Activated CD4-positive, alpha-beta T cell treated with anti-CD3 and anti-CD28 coated beads for 36 hours (primary cell): ENCODE data around the gene ACOT13. TPM values are rescaled to one million over a fixed set of nuclear protein-coding genes. Genes with fewer than 3 reads are reported as not detected.
"Not testable (repeated sequence)": the region's sequence is repeated elsewhere in the genome, so short reads cannot be mapped to it uniquely, and the experiment has no call there.

ENCODE experiments used
- ATAC-seq: fragments of 200-7000 bp; cut with Tn5 transposase; one replicate; pipeline ENCODE4 v1.10.0; 2021; ENCODE audit warnings: mild to moderate bottlenecking, moderate library complexity
- CTCF ChIA-PET: fragments of 350-600 bp; sonication (Branson Sonifier 250); formaldehyde crosslinking; loops from one replicate; lab custom pipeline; 2021; ENCODE audit warnings: antibody characterized with exemption; lab: Charles Lee
- POLR2A ChIA-PET: fragments of 350-600 bp; sonication (Branson Sonifier 250); formaldehyde crosslinking; loops from one replicate; lab custom pipeline; 2021; ENCODE audit warnings: antibody characterized with exemption, inconsistent platforms; lab: Charles Lee
- DNase-seq: peaks from one replicate; pipeline ENCODE4 v3.0.0-alpha.2; 2020
- H3K27ac Mint-ChIP-seq: one replicate; pipeline ENCODE4 v1.8.0; 2021; ENCODE audit warnings: mixed read lengths
- H3K27me3 Mint-ChIP-seq: one replicate; pipeline ENCODE4 v1.8.0; 2021; ENCODE audit warnings: mixed read lengths
- H3K36me3 Mint-ChIP-seq: one replicate; pipeline ENCODE4 v1.8.0; 2021; ENCODE audit warnings: low read depth, mixed read lengths
- H3K4me1 Mint-ChIP-seq: one replicate; pipeline ENCODE4 v1.8.0; 2021; ENCODE audit warnings: mixed read lengths
- H3K4me3 Mint-ChIP-seq: one replicate; pipeline ENCODE4 v1.8.0; 2021; ENCODE audit warnings: mild to moderate bottlenecking, moderate library complexity, mixed read lengths
- H3K9me3 Mint-ChIP-seq: one replicate; pipeline ENCODE4 v1.8.0; 2021; ENCODE audit warnings: low read depth, mixed read lengths
- intact Hi-C, 2 experiments: fragments of 100-400 bp; cut with DNase I in 1 of 2; cut with micrococcal nuclease in 1 of 2; formaldehyde crosslinking; loops; one replicate each; pipeline versions ENCODE4 v1.14.2 to v1.15.1; 2022 to 2024; cut with DNase I, micrococcal nuclease
- total RNA-seq, 2 experiments: library from RNA; stranded (reverse); gene quantifications; one replicate each; pipeline ENCODE4 v1.2.3, GENCODE V29; 2021

The ACOT13 gene
- total RNA-seq, 2 experiments from 2014 or later: 37.3 to 47.9 TPM

GRCh38 chr6:24709014-24709711 is 42.3 kb downstream of the ACOT13 start:
- intact Hi-C loops: loop anchor here in 1 of 2 experiments (1.0 kb wide), 1 partner anchor 8 kb away; no protein-coding TSS in a partner anchor

GRCh38 chr6:24710519-24711303 is 43.8 kb downstream of the ACOT13 start:
- intact Hi-C loops: loop anchor here in 1 of 2 experiments (10.0 kb wide), 1 partner anchor 214 kb away; no protein-coding TSS in a partner anchor
- Mint-ChIP-seq H3K4me1 (peaks cover 58% of the 10 kb centered on the region), H3K4me3 (no peak overlapping the region), H3K27me3 (no peaks in the 10 kb centered on the region), H3K9me3 (no peaks in the 10 kb centered on the region), H3K27ac (peak overlapping the region; percentile 86), H3K36me3 (peaks cover 77% of the 10 kb centered on the region)
- ATAC-seq (peak; percentile 61), DNase-seq (no peak)
- ChIA-PET CTCF (interaction anchor here (0.9 to 1.8 kb wide), 3 partner anchors 9 to 130 kb away, joined by 4 to 5 read pairs (median 5); partner anchors contain the start of gene ACOT13), POLR2A (no interaction called here)

More at GRCh38 chr6:24709014-24709711, 42.3 kb downstream of the ACOT13 start:
- ChIA-PET POLR2A (interaction anchor here (0.6 kb wide), 1 partner anchor 9 kb away, joined by 5 read pairs; no protein-coding TSS in a partner anchor), CTCF (interaction anchor here (0.6 to 1.6 kb wide), 5 partner anchors 8 to 1234 kb away, joined by 3 to 5 read pairs (median 3); partner anchors contain the start of genes ACOT13 and TDP2)
- ATAC-seq (no peak), DNase-seq (no peak)
- H3K9me3 Mint-ChIP-seq: no peaks in the 10 kb centered on the region
- H3K27ac Mint-ChIP-seq: peak overlapping the region; percentile 56
- H3K4me1 Mint-ChIP-seq: peaks cover 53% of the 10 kb centered on the region
- peaks cover 75% of the 10 kb centered on the region for H3K36me3 Mint-ChIP-seq
- H3K27me3 Mint-ChIP-seq: no peaks in the 10 kb centered on the region
- no peak overlapping the region for H3K4me3 Mint-ChIP-seq

DNA sequence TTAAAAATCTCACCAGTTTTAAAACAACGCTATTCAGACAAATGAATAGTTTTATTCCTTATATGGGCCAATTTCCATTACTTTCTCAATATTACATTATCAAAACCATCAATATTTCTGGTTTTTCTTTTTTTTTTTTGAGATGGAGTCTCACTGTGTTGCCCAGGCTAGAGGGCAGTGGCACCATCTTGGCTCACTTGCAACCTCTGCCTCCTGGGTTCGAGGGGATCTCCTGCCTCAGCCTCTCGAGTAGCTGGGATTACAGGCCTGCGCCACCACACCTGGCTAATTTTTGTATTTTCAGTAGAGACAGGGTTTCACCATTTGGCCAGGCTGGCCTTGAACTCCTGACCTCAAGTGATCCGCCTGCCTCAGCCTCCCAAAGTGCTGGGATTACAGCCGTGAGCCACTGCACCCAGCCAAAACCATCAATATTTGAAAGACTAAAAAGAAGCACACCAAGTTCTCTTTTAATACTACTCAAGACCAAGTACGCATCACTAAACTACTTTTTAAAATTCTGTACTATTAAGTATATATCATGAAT is 49.8 kb downstream of the ACOT13 start:
- intact Hi-C loops: loop anchor here in 1 of 2 experiments (1.0 to 10.0 kb wide), 3 partner anchors 7 to 301 kb away; no protein-coding TSS in a partner anchor
- peak overlapping the region; percentile 63 for H3K27ac Mint-ChIP-seq
- not testable (repeated sequence) for H3K27me3 Mint-ChIP-seq, DNase-seq, H3K9me3 Mint-ChIP-seq, ATAC-seq
- peak overlapping the region; percentile 99 for H3K4me3 Mint-ChIP-seq
- CTCF ChIA-PET: interaction anchor here (2.0 kb wide), 1 partner anchor 26 kb away, joined by 8 read pairs; no protein-coding TSS in a partner anchor
- POLR2A ChIA-PET: interaction anchor here (0.6 to 0.8 kb wide), 3 partner anchors 12 to 420 kb away, joined by 3 to 5 read pairs (median 3); no protein-coding TSS in a partner anchor
- H3K4me1 Mint-ChIP-seq: peaks cover 61% of the 10 kb centered on the region
- peaks cover 79% of the 10 kb centered on the region for H3K36me3 Mint-ChIP-seq

- H3K27me3 Mint-ChIP-seq: no peaks in the 10 kb centered on the region
- peak overlapping the region; percentile 99 for H3K4me3 Mint-ChIP-seq
- DNase-seq (no peak), ATAC-seq (no peak)
- peaks cover 52% of the 10 kb centered on the region for H3K4me1 Mint-ChIP-seq
- intact Hi-C loops: loop anchor here (1.0 to 10.0 kb wide), 4 partner anchors 18 to 299 kb away; no protein-coding TSS in a partner anchor
- no peaks in the 10 kb centered on the region for H3K9me3 Mint-ChIP-seq
- POLR2A ChIA-PET: interaction anchor here (0.7 to 2.5 kb wide), 8 partner anchors 17 to 519 kb away, joined by 3 to 23 read pairs (median 5); no protein-coding TSS in a partner anchor
- H3K27ac Mint-ChIP-seq: peak overlapping the region; percentile 98
- CTCF ChIA-PET: interaction anchor here (0.6 to 2.1 kb wide), 14 partner anchors 10 to 299 kb away, joined by 3 to 9 read pairs (median 4); partner anchors contain the start of genes ACOT13, GMNN and TDP2
- peaks cover 65% of the 10 kb centered on the region for H3K36me3 Mint-ChIP-seq
Measured at GRCh38 chr6:24718449-24719124, 51.7 kb downstream of the ACOT13 start.

- ATAC-seq (peak; percentile 13), DNase-seq (peak; percentile 80)
- Mint-ChIP-seq H3K27me3 (no peaks in the 10 kb centered on the region), H3K4me3 (peak within 1 kb of the TSS; percentile 99), H3K36me3 (peaks cover 59% of the 10 kb centered on the region), H3K9me3 (no peaks in the 10 kb centered on the region), H3K27ac (peak within 1 kb of the TSS; percentile 98), H3K4me1 (peaks cover 46% of the 10 kb centered on the region)
- CTCF ChIA-PET: interaction anchor here (0.6 to 2.1 kb wide), 11 partner anchors 9 to 299 kb away, joined by 3 to 9 read pairs (median 3); partner anchors contain the start of genes ACOT13, GMNN and TDP2
- intact Hi-C loops: loop anchor here (1.0 to 10.0 kb wide), 4 partner anchors 19 to 298 kb away; no protein-coding TSS in a partner anchor
- POLR2A ChIA-PET: interaction anchor here (0.7 to 2.5 kb wide), 7 partner anchors 18 to 518 kb away, joined by 3 to 23 read pairs (median 7); no protein-coding TSS in a partner anchor
Measured at GRCh38 chr6:24719125-24719971, 52.5 kb downstream of the ACOT13 start, which contains the start of gene C6orf62. TSS of gene C6orf62 (minus strand) at chr6:24719154. CDS start at chr6:24718668, 486 bp downstream.

DNA sequence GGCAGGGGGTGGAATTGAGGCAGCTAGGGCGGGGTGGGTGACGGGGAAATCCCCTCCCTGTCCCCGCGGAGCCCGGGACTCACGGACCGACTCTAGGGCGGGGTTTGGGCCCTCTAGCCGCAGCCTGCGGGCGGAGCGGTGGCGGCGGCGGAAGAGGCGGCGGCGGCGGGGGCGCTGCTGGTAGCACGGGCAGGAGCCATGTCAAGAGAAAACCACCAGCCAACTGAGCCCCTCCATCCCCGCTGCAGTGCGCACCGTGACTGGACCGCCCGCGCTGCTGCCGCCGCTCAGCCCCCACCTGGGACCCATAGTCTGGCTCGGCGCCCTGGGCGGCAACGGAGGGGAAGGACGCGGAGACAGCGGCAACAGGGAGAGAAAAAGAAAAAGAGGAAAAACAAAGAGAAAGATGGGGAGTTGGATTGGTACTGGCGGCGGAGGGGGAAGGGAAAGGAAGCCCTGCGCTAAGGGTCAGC is 53.3 kb downstream of the ACOT13 start:
- Mint-ChIP-seq H3K4me3 (peak overlapping the region; percentile 99), H3K27me3 (no peaks in the 10 kb centered on the region), H3K9me3 (no peaks in the 10 kb centered on the region), H3K27ac (peak overlapping the region; percentile 98), H3K4me1 (peaks cover 39% of the 10 kb centered on the region), H3K36me3 (peaks cover 51% of the 10 kb centered on the region)
- peak; percentile 14 for ATAC-seq
- peak; percentile 86 for DNase-seq
- CTCF ChIA-PET: interaction anchor here (2.1 kb wide), 1 partner anchor 55 kb away, joined by 4 read pairs; the partner anchor contains the start of gene GMNN
- POLR2A ChIA-PET: interaction anchor here (0.8 to 2.5 kb wide), 3 partner anchors 23 to 55 kb away, joined by 5 to 23 read pairs (median 12); no protein-coding TSS in a partner anchor
- intact Hi-C loops: loop anchor here (1.0 to 2.0 kb wide), 4 partner anchors 47 to 418 kb away; no protein-coding TSS in a partner anchor

DNA sequence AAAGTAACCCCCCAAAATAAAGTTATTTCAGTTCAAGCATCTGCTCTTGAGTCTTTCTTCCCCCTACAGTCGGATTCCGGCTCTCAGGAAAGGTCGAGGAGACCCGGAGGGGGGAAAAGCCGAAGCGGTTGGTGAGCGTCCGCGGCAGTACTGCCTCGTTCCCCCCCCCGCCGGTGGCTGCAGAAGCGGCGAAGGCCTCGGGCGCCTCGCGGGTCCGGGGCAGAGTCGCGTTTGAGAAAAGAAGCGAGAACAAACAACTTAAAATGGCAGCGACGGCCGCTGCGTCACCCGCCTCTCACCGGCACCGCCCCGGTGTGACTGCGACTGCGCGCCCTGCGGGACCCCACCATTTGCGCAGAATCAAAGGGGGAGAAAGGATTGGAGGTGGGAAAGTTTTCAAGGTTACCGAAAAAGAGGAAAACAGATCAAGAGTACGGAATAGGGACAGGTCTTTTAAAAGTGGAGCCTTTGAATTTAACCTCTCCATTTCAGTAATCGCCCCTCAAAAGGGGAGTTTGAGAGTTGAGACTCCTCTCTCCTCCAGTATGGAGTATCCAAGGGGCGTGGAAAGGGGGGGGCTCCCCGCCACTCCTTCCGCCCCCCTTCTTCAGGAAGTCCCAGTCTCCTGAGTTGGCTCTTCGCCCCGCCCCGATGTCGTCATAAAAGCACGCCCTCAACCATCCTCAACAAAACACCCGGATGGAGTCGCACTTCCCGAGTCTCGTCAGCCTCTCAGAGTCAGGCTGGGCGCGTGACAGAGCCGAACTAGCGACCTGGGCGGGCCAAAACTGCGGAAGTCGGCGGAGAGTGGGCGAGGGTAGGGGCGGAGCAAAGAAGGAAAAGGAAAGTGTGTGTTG is 54.0 kb downstream of the ACOT13 start:
- Mint-ChIP-seq H3K27me3 (no peaks in the 10 kb centered on the region), H3K27ac (peak overlapping the region; percentile 98), H3K4me3 (peak overlapping the region; percentile 99), H3K4me1 (peaks cover 32% of the 10 kb centered on the region), H3K9me3 (no peaks in the 10 kb centered on the region), H3K36me3 (peaks cover 45% of the 10 kb centered on the region)
- peak; percentile 100 for DNase-seq
- intact Hi-C loops: loop anchor here (1.0 to 2.0 kb wide), 7 partner anchors 22 to 417 kb away; partner anchors contain the start of gene TDP2 (in 2 of the 2)
- peak; percentile 88 for ATAC-seq
- CTCF ChIA-PET: interaction anchor here (1.1 to 1.3 kb wide), 4 partner anchors 22 to 297 kb away, joined by 3 to 6 read pairs (median 3); no protein-coding TSS in a partner anchor
- POLR2A ChIA-PET: interaction anchor here (0.5 to 2.5 kb wide), 5 partner anchors 22 to 167 kb away, joined by 3 to 23 read pairs (median 4); partner anchors contain the start of genes ACOT13 and TDP2

GRCh38 chr6:24721461-24722215 is 54.8 kb downstream of the ACOT13 start:
- POLR2A ChIA-PET: interaction anchor here (0.5 to 1.6 kb wide), 6 partner anchors 21 to 167 kb away, joined by 3 to 7 read pairs (median 3); partner anchors contain the start of genes ACOT13 and TDP2
- peak overlapping the region; percentile 98 for H3K27ac Mint-ChIP-seq

More at GRCh38 chr6:24721461-24722215, 54.8 kb downstream of the ACOT13 start:
- Mint-ChIP-seq H3K27me3 (no peaks in the 10 kb centered on the region), H3K36me3 (peaks cover 37% of the 10 kb centered on the region), H3K9me3 (no peaks in the 10 kb centered on the region), H3K4me3 (peak overlapping the region; percentile 99), H3K4me1 (peaks cover 24% of the 10 kb centered on the region)
- CTCF ChIA-PET: interaction anchor here (0.6 to 1.3 kb wide), 8 partner anchors 22 to 296 kb away, joined by 3 to 6 read pairs (median 3); partner anchors contain the start of genes ACOT13 and TDP2
- DNase-seq: no peak
- peak; percentile 62 for ATAC-seq
- intact Hi-C loops: loop anchor here (1.0 to 2.0 kb wide), 6 partner anchors 22 to 297 kb away; partner anchors contain the start of gene TDP2 (in 2 of the 2)
